ENCODE measurements around the gene PLCB4. TPM values are rescaled to one million over a fixed set of nuclear protein-coding genes. Genes with fewer than 3 reads are reported as not detected.

The PLCB4 gene
- total RNA-seq, 1 experiment from 2014 or later, result 14.9 TPM

- Histone ChIP-seq H3K27me3 (ENCODE audit: insufficient read depth, low read depth) (no peaks in the 10 kb centered on the region), H3K79me2 (ENCODE audit: low read depth) (no peaks in the 10 kb centered on the region), H3K4me3 (no peak overlapping the region), H3K4me1 (replicated peaks; ENCODE audit: insufficient read depth) (no peaks in the 10 kb centered on the region), H3K9me2 (ENCODE audit: insufficient read depth) (no peaks in the 10 kb centered on the region), H3F3A (ENCODE audit: insufficient read depth, low read depth) (no peaks in the 10 kb centered on the region), H3K4me2 (no peak overlapping the region), H3K27ac (no peak overlapping the region), H3K9me3 (ENCODE audit: insufficient read depth, low read depth) (no peaks in the 10 kb centered on the region), H2AFZ (no peak overlapping the region), H3K36me3 (ENCODE audit: low read depth) (no peaks in the 10 kb centered on the region), H4K20me1 (ENCODE audit: insufficient read depth) (no peaks in the 10 kb centered on the region)
- TF ChIP-seq CTCF (conservative IDR thresholded peaks at IDR 0.05) (no peak), EZH2 (IDR thresholded peaks at IDR 0.05; ENCODE audit: low read depth) (no peak)
- BruUV-seq (replicated peaks), result no TSS peak
- ChIA-PET POLR2A (ENCODE audit: unreplicated experiment) (no interaction called here), CTCF (no interaction called here)
- intact Hi-C loops (cut with micrococcal nuclease; ENCODE audit: unreplicated experiment), result no loop called here
- no peak for DNase-seq
These were observed 79.4 kb downstream of the PLCB4 start for GRCh38 chr20:9148291-9148690.

- DNase-seq, result no peak
- intact Hi-C loops (cut with micrococcal nuclease; ENCODE audit: unreplicated experiment), result no loop called here
- no peaks in the 10 kb centered on the region for H3K36me3 ChIP-seq (ENCODE audit: low read depth)
- H3K9me2 ChIP-seq (ENCODE audit: insufficient read depth), result no peaks in the 10 kb centered on the region
- H3K27me3 ChIP-seq (ENCODE audit: insufficient read depth, low read depth), result no peaks in the 10 kb centered on the region
- no peak overlapping the region for H3K4me2 ChIP-seq
- no peaks in the 10 kb centered on the region for H3K4me1 ChIP-seq (replicated peaks; ENCODE audit: insufficient read depth)
- no peaks in the 10 kb centered on the region for H3K79me2 ChIP-seq (ENCODE audit: low read depth)
- no peaks in the 10 kb centered on the region for H3K9me3 ChIP-seq (ENCODE audit: insufficient read depth, low read depth)
- ChIA-PET CTCF (no interaction called here), POLR2A (ENCODE audit: unreplicated experiment) (no interaction called here)
- no peaks in the 10 kb centered on the region for H3F3A ChIP-seq (ENCODE audit: insufficient read depth, low read depth)
- no peak overlapping the region for H3K27ac ChIP-seq
- no peaks in the 10 kb centered on the region for H4K20me1 ChIP-seq (ENCODE audit: insufficient read depth)
- no peak overlapping the region for H3K4me3 ChIP-seq
- BruUV-seq (replicated peaks), result no TSS peak
- TF ChIP-seq CTCF (conservative IDR thresholded peaks at IDR 0.05) (no peak), EZH2 (IDR thresholded peaks at IDR 0.05; ENCODE audit: low read depth) (no peak)
- no peak overlapping the region for H2AFZ ChIP-seq
These were observed 80.2 kb downstream of the PLCB4 start for GRCh38 chr20:9149087-9149486.

- Histone ChIP-seq H3K9me2 (ENCODE audit: insufficient read depth) (no peaks in the 10 kb centered on the region), H3K4me3 (no peak overlapping the region), H3K79me2 (ENCODE audit: low read depth) (no peaks in the 10 kb centered on the region), H3K36me3 (ENCODE audit: low read depth) (no peaks in the 10 kb centered on the region), H4K20me1 (ENCODE audit: insufficient read depth) (no peaks in the 10 kb centered on the region), H3K27ac (no peak overlapping the region), H3K9me3 (ENCODE audit: insufficient read depth, low read depth) (no peaks in the 10 kb centered on the region), H3K4me2 (no peak overlapping the region), H3F3A (ENCODE audit: insufficient read depth, low read depth) (no peaks in the 10 kb centered on the region), H2AFZ (no peak overlapping the region), H3K27me3 (ENCODE audit: insufficient read depth, low read depth) (no peaks in the 10 kb centered on the region), H3K4me1 (replicated peaks; ENCODE audit: insufficient read depth) (no peaks in the 10 kb centered on the region)
- intact Hi-C loops (cut with micrococcal nuclease; ENCODE audit: unreplicated experiment), result no loop called here
- no TSS peak for BruUV-seq (replicated peaks)
- POLR2A ChIA-PET (ENCODE audit: unreplicated experiment), result no interaction called here
- CTCF ChIA-PET, result no interaction called here
- TF ChIP-seq CTCF (conservative IDR thresholded peaks at IDR 0.05) (no peak), EZH2 (IDR thresholded peaks at IDR 0.05; ENCODE audit: low read depth) (no peak)
- no peak for DNase-seq
These were observed 80.9 kb downstream of the PLCB4 start for GRCh38 chr20:9149796-9150195.

All from PC-9 (cell line).